ENCODE measurements around the gene NR3C2. TPM values are rescaled to one million over a fixed set of nuclear protein-coding genes. Genes with fewer than 3 reads are reported as not detected.

Gene NR3C2
- total RNA-seq, 2 donors from 2014 or later = 7.1 to 7.8 TPM

GRCh38 chr4:148120216-148120615, 322.0 kb downstream of the NR3C2 start:
- H3K9me3 Mint-ChIP-seq = peaks cover 11% of the 10 kb centered on the region
- no peak for ATAC-seq (replicated peaks)
- H3K36me3 Mint-ChIP-seq (ENCODE audit: low read depth) = peaks cover 47% of the 10 kb centered on the region
- H3K27me3 Mint-ChIP-seq = no peaks in the 10 kb centered on the region
- H3K4me1 Mint-ChIP-seq = peaks cover 5% of the 10 kb centered on the region
- H3K4me3 Mint-ChIP-seq = no peak overlapping the region
- no peak overlapping the region for H3K27ac Mint-ChIP-seq

GRCh38 chr4:148118633-148119032, 323.6 kb downstream of the NR3C2 start:
- ATAC-seq (replicated peaks) = no peak
- no peak overlapping the region for H3K4me3 Mint-ChIP-seq
- H3K27ac Mint-ChIP-seq = no peak overlapping the region

GRCh38 chr4:148118179-148118578, 324.0 kb downstream of the NR3C2 start:
- ATAC-seq (replicated peaks) = no peak
- H3K27me3 Mint-ChIP-seq = no peaks in the 10 kb centered on the region
- H3K36me3 Mint-ChIP-seq (ENCODE audit: low read depth) = peaks cover 62% of the 10 kb centered on the region
- H3K4me3 Mint-ChIP-seq = no peak overlapping the region
- H3K27ac Mint-ChIP-seq = no peak overlapping the region
- H3K9me3 Mint-ChIP-seq = peaks cover 4% of the 10 kb centered on the region
- peaks cover 5% of the 10 kb centered on the region for H3K4me1 Mint-ChIP-seq

More at GRCh38 chr4:148118633-148119032, 323.6 kb downstream of the NR3C2 start:
- peaks cover 5% of the 10 kb centered on the region for H3K4me1 Mint-ChIP-seq
- H3K27me3 Mint-ChIP-seq = no peaks in the 10 kb centered on the region
- peaks cover 57% of the 10 kb centered on the region for H3K36me3 Mint-ChIP-seq (ENCODE audit: low read depth)
- H3K9me3 Mint-ChIP-seq = peaks cover 4% of the 10 kb centered on the region

GRCh38 chr4:148116969-148117368, 325.2 kb downstream of the NR3C2 start:
- no peak overlapping the region for H3K27ac Mint-ChIP-seq
- H3K4me1 Mint-ChIP-seq = peaks cover 10% of the 10 kb centered on the region
- ATAC-seq (replicated peaks) = no peak
- H3K4me3 Mint-ChIP-seq = no peak overlapping the region
- H3K27me3 Mint-ChIP-seq = no peaks in the 10 kb centered on the region
- H3K9me3 Mint-ChIP-seq = no peaks in the 10 kb centered on the region
- H3K36me3 Mint-ChIP-seq (ENCODE audit: low read depth) = peaks cover 68% of the 10 kb centered on the region

GRCh38 chr4:148116264-148116663, 325.9 kb downstream of the NR3C2 start:
- Mint-ChIP-seq H3K36me3 (ENCODE audit: low read depth) (peaks cover 70% of the 10 kb centered on the region), H3K9me3 (no peaks in the 10 kb centered on the region), H3K4me3 (no peak overlapping the region), H3K4me1 (peaks cover 10% of the 10 kb centered on the region), H3K27ac (no peak overlapping the region), H3K27me3 (no peaks in the 10 kb centered on the region)
- ATAC-seq (replicated peaks) = no peak

- no peak overlapping the region for H3K27ac Mint-ChIP-seq
- ATAC-seq (replicated peaks) = no peak
- H3K36me3 Mint-ChIP-seq (ENCODE audit: low read depth) = peaks cover 71% of the 10 kb centered on the region
- no peak overlapping the region for H3K4me3 Mint-ChIP-seq
- H3K9me3 Mint-ChIP-seq = no peaks in the 10 kb centered on the region
- peaks cover 10% of the 10 kb centered on the region for H3K4me1 Mint-ChIP-seq
- H3K27me3 Mint-ChIP-seq = no peaks in the 10 kb centered on the region
Observed at GRCh38 chr4:148114436-148114835, 327.8 kb downstream of the NR3C2 start.

- Mint-ChIP-seq H3K4me1 (peaks cover 5% of the 10 kb centered on the region), H3K4me3 (peak overlapping the region; percentile 2), H3K36me3 (ENCODE audit: low read depth) (peaks cover 69% of the 10 kb centered on the region), H3K9me3 (no peaks in the 10 kb centered on the region), H3K27me3 (no peaks in the 10 kb centered on the region), H3K27ac (peak overlapping the region; percentile 20)
- ATAC-seq (replicated peaks) = peak; percentile 76
Observed at GRCh38 chr4:148112231-148112982, 329.8 kb downstream of the NR3C2 start.

- Mint-ChIP-seq H3K27me3 (no peaks in the 10 kb centered on the region), H3K4me1 (peaks cover 5% of the 10 kb centered on the region), H3K9me3 (no peaks in the 10 kb centered on the region), H3K4me3 (no peak overlapping the region), H3K36me3 (ENCODE audit: low read depth) (peaks cover 85% of the 10 kb centered on the region), H3K27ac (no peak overlapping the region)
- ATAC-seq (replicated peaks) = no peak
Observed at GRCh38 chr4:148110169-148110568, 332.0 kb downstream of the NR3C2 start.

GRCh38 chr4:148109216-148109615, 333.0 kb downstream of the NR3C2 start:
- Mint-ChIP-seq H3K27ac (no peak overlapping the region), H3K4me1 (peaks cover 5% of the 10 kb centered on the region), H3K4me3 (no peak overlapping the region), H3K27me3 (no peaks in the 10 kb centered on the region), H3K36me3 (ENCODE audit: low read depth) (peaks cover 80% of the 10 kb centered on the region), H3K9me3 (no peaks in the 10 kb centered on the region)
- no peak for ATAC-seq (replicated peaks)

GRCh38 chr4:148108766-148109165, 333.4 kb downstream of the NR3C2 start:
- peaks cover 5% of the 10 kb centered on the region for H3K4me1 Mint-ChIP-seq
- H3K27ac Mint-ChIP-seq = no peak overlapping the region
- H3K36me3 Mint-ChIP-seq (ENCODE audit: low read depth) = peaks cover 76% of the 10 kb centered on the region
- no peak for ATAC-seq (replicated peaks)
- H3K4me3 Mint-ChIP-seq = no peak overlapping the region
- H3K9me3 Mint-ChIP-seq = no peaks in the 10 kb centered on the region
- H3K27me3 Mint-ChIP-seq = no peaks in the 10 kb centered on the region

GRCh38 chr4:148103597-148104355, 338.4 kb downstream of the NR3C2 start:
- no peak for ATAC-seq (replicated peaks)
- H3K4me1 Mint-ChIP-seq = peaks cover 7% of the 10 kb centered on the region
- H3K27me3 Mint-ChIP-seq = no peaks in the 10 kb centered on the region
- no peaks in the 10 kb centered on the region for H3K9me3 Mint-ChIP-seq
- H3K4me3 Mint-ChIP-seq = no peak overlapping the region
- H3K36me3 Mint-ChIP-seq (ENCODE audit: low read depth) = peaks cover 42% of the 10 kb centered on the region
- no peak overlapping the region for H3K27ac Mint-ChIP-seq

- H3K9me3 Mint-ChIP-seq = no peaks in the 10 kb centered on the region
- H3K4me3 Mint-ChIP-seq = no peak overlapping the region
- no peak overlapping the region for H3K27ac Mint-ChIP-seq
- peaks cover 29% of the 10 kb centered on the region for H3K36me3 Mint-ChIP-seq (ENCODE audit: low read depth)
- peaks cover 7% of the 10 kb centered on the region for H3K4me1 Mint-ChIP-seq
- ATAC-seq (replicated peaks) = no peak
- no peaks in the 10 kb centered on the region for H3K27me3 Mint-ChIP-seq
Observed at GRCh38 chr4:148101790-148102189, 340.4 kb downstream of the NR3C2 start.

GRCh38 chr4:148101235-148101634, 341.0 kb downstream of the NR3C2 start:
- no peaks in the 10 kb centered on the region for H3K27me3 Mint-ChIP-seq
- ATAC-seq (replicated peaks) = peak; percentile 39
- H3K36me3 Mint-ChIP-seq (ENCODE audit: low read depth) = peaks cover 24% of the 10 kb centered on the region
- H3K27ac Mint-ChIP-seq = no peak overlapping the region
- no peaks in the 10 kb centered on the region for H3K9me3 Mint-ChIP-seq
- H3K4me3 Mint-ChIP-seq = no peak overlapping the region
- peaks cover 7% of the 10 kb centered on the region for H3K4me1 Mint-ChIP-seq

GRCh38 chr4:148097801-148098200, 344.4 kb downstream of the NR3C2 start:
- no peaks in the 10 kb centered on the region for H3K9me3 Mint-ChIP-seq
- H3K4me1 Mint-ChIP-seq = peaks cover 7% of the 10 kb centered on the region
- peaks cover 15% of the 10 kb centered on the region for H3K36me3 Mint-ChIP-seq (ENCODE audit: low read depth)
- ATAC-seq (replicated peaks) = no peak
- H3K27me3 Mint-ChIP-seq = no peaks in the 10 kb centered on the region
- no peak overlapping the region for H3K27ac Mint-ChIP-seq
- H3K4me3 Mint-ChIP-seq = no peak overlapping the region

- Mint-ChIP-seq H3K9me3 (no peaks in the 10 kb centered on the region), H3K36me3 (ENCODE audit: low read depth) (peaks cover 6% of the 10 kb centered on the region), H3K27ac (no peak overlapping the region), H3K4me3 (no peak overlapping the region), H3K4me1 (no peaks in the 10 kb centered on the region), H3K27me3 (no peaks in the 10 kb centered on the region)
- ATAC-seq (replicated peaks) = no peak
Observed at GRCh38 chr4:148095346-148095923, 346.8 kb downstream of the NR3C2 start.

All from activated T-helper 17 cell treated with anti-CD3 and anti-CD28 coated beads, Interleukin-2, amount 50 U/mL, for 72 hours (primary cell).